Smooth muscle cell (in vitro differentiated cells): ENCODE results near the gene BPIFA2. TPM values are rescaled to one million over a fixed set of nuclear protein-coding genes. Genes with fewer than 3 reads are reported as not detected.
A peak's percentile ranks its signal among the peaks of the same experiment; 100 is the strongest.

Source experiments
- DNase-seq: peaks from one replicate; lab custom pipeline; 2025; ENCODE audit not compliant: unreplicated experiment; lab: John Stamatoyannopoulos, UW
- H2AFZ ChIP-seq: fragments of 200-600 bp; sonication (generic); 2 replicates; pipeline ENCODE4 v1.6.0; 2016; ENCODE audit warnings: antibody characterized with exemption, low read depth, mild to moderate bottlenecking
- H3F3A ChIP-seq: fragments of 200-600 bp; sonication (generic); 2 replicates; pipeline ENCODE4 v1.6.0; 2017; ENCODE audit warnings: antibody characterized with exemption, low read depth
- H3K27ac ChIP-seq: fragments of 200-600 bp; sonication (generic); 2 replicates; pipeline ENCODE4 v1.5.1; 2016; ENCODE audit warnings: low read depth, mild to moderate bottlenecking
- H3K27me3 ChIP-seq: fragments of 200-600 bp; sonication (generic); 2 replicates; pipeline ENCODE4 v1.6.1; 2016; ENCODE audit warnings: low read depth, mild to moderate bottlenecking
- H3K36me3 ChIP-seq: fragments of 200-600 bp; sonication (generic); 2 replicates; pipeline ENCODE4 v1.5.1; 2016; ENCODE audit warnings: low read depth
- H3K4me1 ChIP-seq: fragments of 200-600 bp; sonication (generic); 2 replicates; pipeline ENCODE4 v1.5.1; 2016; ENCODE audit warnings: low read depth
- H3K4me2 ChIP-seq: fragments of 200-600 bp; sonication (generic); 2 replicates; pipeline ENCODE4 v1.6.0; 2016; ENCODE audit warnings: mild to moderate bottlenecking
- H3K4me3 ChIP-seq: fragments of 200-600 bp; sonication (generic); 2 replicates; pipeline ENCODE4 v1.5.1; 2016; ENCODE audit warnings: mild to moderate bottlenecking
- H3K79me2 ChIP-seq: fragments of 200-600 bp; sonication (generic); 2 replicates; pipeline ENCODE4 v1.6.0; 2016; ENCODE audit warnings: low read depth, mild to moderate bottlenecking
- H3K9ac ChIP-seq: fragments of 200-600 bp; sonication (generic); 2 replicates; pipeline ENCODE4 v1.6.0; 2016; ENCODE audit warnings: low read depth
- H3K9me3 ChIP-seq: fragments of 200-600 bp; sonication (generic); replicated peaks from 2 replicates; pipeline ENCODE4 v1.5.1; 2016; ENCODE audit warnings: low read depth
- H4K20me1 ChIP-seq: fragments of 200-600 bp; sonication (generic); 2 replicates; pipeline ENCODE4 v1.6.0; 2016; ENCODE audit warnings: low read depth
- CTCF ChIP-seq: fragments of 200-600 bp; sonication (generic); IDR thresholded peaks from 2 replicates; pipeline ENCODE4 v1.5.1; 2017; ENCODE audit warnings: borderline replicate concordance, mild to moderate bottlenecking, antibody characterized with exemption; ENCODE audit not compliant: insufficient read depth, poor library complexity, severe bottlenecking
- WGBS: methylation state at CpG from one replicate; pipeline ENCODE4 v1.1.7; 2016; ENCODE audit warnings: low lambda C conversion rate; 5-methylcytosine and 5-hydroxymethylcytosine counted together
- polyA plus RNA-seq: library from polyadenylated mRNA; unstranded; fragments of >200 nt; fragmentation: Nextera tagmentation; extraction: Ambion mirVana; gene quantifications from 2 replicates; pipeline ENCODE4 v1.2.1, GENCODE V29; 2016
- total RNA-seq: library from RNA; depleted of rRNA; stranded (reverse); fragments of >200 nt; gene quantifications from 2 replicates; pipeline ENCODE4 v1.2.3, GENCODE V29; 2014

Gene BPIFA2
- total and polyA plus RNA-seq, 2 experiments from 2014 or later = not detected

- H3K27ac ChIP-seq = no peak overlapping the region
- DNase-seq = no peak
- WGBS = 72% methylated on average over 1 of the region's 1 CpG
- H2AFZ ChIP-seq = no peak overlapping the region
- no peak overlapping the region for H3K4me2 ChIP-seq
- no peaks in the 10 kb centered on the region for H3K4me1 ChIP-seq
- H4K20me1 ChIP-seq = no peaks in the 10 kb centered on the region
- H3K27me3 ChIP-seq = peaks cover 50% of the 10 kb centered on the region
- no peak overlapping the region for H3K4me3 ChIP-seq
- no peaks in the 10 kb centered on the region for H3K9me3 ChIP-seq
- no peak overlapping the region for H3K9ac ChIP-seq
- no peaks in the 10 kb centered on the region for H3K36me3 ChIP-seq
- no peak for TF ChIP-seq CTCF
- no peaks in the 10 kb centered on the region for H3K79me2 ChIP-seq
- no peaks in the 10 kb centered on the region for H3F3A ChIP-seq
These were observed 42.4 kb downstream of the BPIFA2 start for GRCh38 chr20:33210371-33210770.

GRCh38 chr20:33211817-33212424 lies 44.0 kb downstream of the BPIFA2 start:
- H3K79me2 ChIP-seq = no peaks in the 10 kb centered on the region
- no peaks in the 10 kb centered on the region for H3F3A ChIP-seq
- no peak overlapping the region for H3K27ac ChIP-seq
- WGBS = 19% methylated on average over 5 of the region's 5 CpGs
- H3K36me3 ChIP-seq = no peaks in the 10 kb centered on the region
- H3K27me3 ChIP-seq = peaks cover 53% of the 10 kb centered on the region
- H2AFZ ChIP-seq = no peak overlapping the region
- no peaks in the 10 kb centered on the region for H4K20me1 ChIP-seq
- H3K9ac ChIP-seq = no peak overlapping the region
- no peaks in the 10 kb centered on the region for H3K9me3 ChIP-seq
- TF ChIP-seq CTCF = peak; percentile 47
- no peaks in the 10 kb centered on the region for H3K4me1 ChIP-seq
- H3K4me2 ChIP-seq = no peak overlapping the region
- H3K4me3 ChIP-seq = no peak overlapping the region
- DNase-seq = no peak

- 76% methylated on average over 2 of the region's 2 CpGs for WGBS
- Histone ChIP-seq H3K79me2 (no peaks in the 10 kb centered on the region), H3K36me3 (no peaks in the 10 kb centered on the region), H3K9me3 (no peaks in the 10 kb centered on the region), H3K27ac (no peak within 1 kb of the TSS), H3K9ac (no peak within 1 kb of the TSS), H3K27me3 (peaks cover 54% of the 10 kb centered on the region), H3K4me2 (no peak within 1 kb of the TSS), H2AFZ (no peak within 1 kb of the TSS), H3K4me3 (no peak within 1 kb of the TSS), H4K20me1 (no peaks in the 10 kb centered on the region), H3K4me1 (no peaks in the 10 kb centered on the region), H3F3A (no peaks in the 10 kb centered on the region)
- DNase-seq = no peak
- TF ChIP-seq CTCF = no peak
These were observed 49.1 kb downstream of the BPIFA2 start, which contains the start of gene BPIFA3 for GRCh38 chr20:33217052-33217451. BPIFA3 (plus strand) TSS chr20:33217352; CDS start chr20:33217537, 185 bp downstream.

GRCh38 chr20:33224399-33224798 lies 56.4 kb downstream of the BPIFA2 start:
- H3K27me3 ChIP-seq = peaks cover 52% of the 10 kb centered on the region
- H3K36me3 ChIP-seq = no peaks in the 10 kb centered on the region
- no peaks in the 10 kb centered on the region for H3K4me1 ChIP-seq
- H3F3A ChIP-seq = no peaks in the 10 kb centered on the region
- H3K27ac ChIP-seq = no peak overlapping the region
- H3K79me2 ChIP-seq = no peaks in the 10 kb centered on the region
- H3K4me3 ChIP-seq = no peak overlapping the region
- no peak overlapping the region for H3K4me2 ChIP-seq
- H3K9ac ChIP-seq = no peak overlapping the region
- 93% methylated on average over 4 of the region's 4 CpGs for WGBS
- no peak overlapping the region for H2AFZ ChIP-seq
- H4K20me1 ChIP-seq = no peaks in the 10 kb centered on the region
- TF ChIP-seq CTCF = no peak
- DNase-seq = no peak
- no peaks in the 10 kb centered on the region for H3K9me3 ChIP-seq
